NCI-H2081 (cell line): ENCODE results near the gene SRRM4.
A peak's percentile ranks its signal among the peaks of the same experiment; 100 is the strongest.
"Not testable (repeated sequence)": the region's sequence is repeated elsewhere in the genome, so short reads cannot be mapped to it uniquely, and the experiment has no call there.

Experiments used
- DNase-seq, 2 experiments: peaks; one replicate each; lab custom pipeline; 2025; lab: John Stamatoyannopoulos, UW

Gene SRRM4

GRCh38 chr12:119071638-119072231 is 90.4 kb downstream of the SRRM4 start:
- no peak for DNase-seq

- DNase-seq, result no peak
These were observed 91.1 kb downstream of the SRRM4 start for GRCh38 chr12:119072440-119072839.

GRCh38 chr12:119075222-119075787 is 94.0 kb downstream of the SRRM4 start:
- no peak for DNase-seq

GRCh38 chr12:119075918-119076317 is 94.6 kb downstream of the SRRM4 start:
- DNase-seq, result no peak

- DNase-seq, result no peak
These were observed 98.2 kb downstream of the SRRM4 start for GRCh38 chr12:119079530-119079929.

GRCh38 chr12:119082016-119082415 is 100.7 kb downstream of the SRRM4 start:
- no peak for DNase-seq

- no peak for DNase-seq
These were observed 101.2 kb downstream of the SRRM4 start for GRCh38 chr12:119082496-119082895.

- no peak for DNase-seq
These were observed 107.5 kb downstream of the SRRM4 start for GRCh38 chr12:119088685-119089379.

- DNase-seq, result no peak
These were observed 108.2 kb downstream of the SRRM4 start for GRCh38 chr12:119089380-119090013.

- no peak for DNase-seq
These were observed 108.9 kb downstream of the SRRM4 start for GRCh38 chr12:119090276-119090675.

- no peak for DNase-seq
These were observed 109.5 kb downstream of the SRRM4 start for GRCh38 chr12:119090865-119091264.

GRCh38 chr12:119096429-119097202 is 115.3 kb downstream of the SRRM4 start:
- DNase-seq, result no peak

GRCh38 chr12:119100933-119101332 is 119.6 kb downstream of the SRRM4 start:
- DNase-seq, result no peak

GRCh38 chr12:119102274-119102673 is 120.9 kb downstream of the SRRM4 start:
- no peak for DNase-seq

- DNase-seq, result no peak
These were observed 121.4 kb downstream of the SRRM4 start for GRCh38 chr12:119102714-119103113.

- not testable (repeated sequence) for DNase-seq
These were observed 123.6 kb downstream of the SRRM4 start for GRCh38 chr12:119104969-119105368.

GRCh38 chr12:119113496-119113986 is 132.2 kb downstream of the SRRM4 start:
- no peak for DNase-seq

GRCh38 chr12:119114294-119114693 is 133.0 kb downstream of the SRRM4 start:
- no peak for DNase-seq

GRCh38 chr12:119115296-119115905 is 134.1 kb downstream of the SRRM4 start:
- DNase-seq, result peak; percentile 38 to 53

- DNase-seq, result no peak
These were observed 136.6 kb downstream of the SRRM4 start for GRCh38 chr12:119117936-119118335.

GRCh38 chr12:119118625-119119024 is 137.3 kb downstream of the SRRM4 start:
- DNase-seq, result no peak

- DNase-seq, result no peak
These were observed 140.7 kb downstream of the SRRM4 start for GRCh38 chr12:119122047-119122446.
